OCI-LY7 (cell line): ENCODE data around the gene TRIM37.

Source experiments
- CTCF ChIP-seq: fragments of 200-600 bp; sonication (generic); conservative IDR thresholded peaks from 2 replicates; pipeline ENCODE4 v1.5.1; 2014; ENCODE audit warnings: mild to moderate bottlenecking, antibody characterized with exemption, low read length, moderate library complexity, mixed read lengths
- EZH2phosphoT487 ChIP-seq: fragments of 200-600 bp; sonication (generic); IDR thresholded peaks from 2 replicates; pipeline ENCODE4 v1.6.1; 2018; ENCODE audit warnings: low read depth, borderline replicate concordance, mild to moderate bottlenecking, mixed run types, antibody characterized with exemption, low read length, moderate library complexity, mixed read lengths

- TF ChIP-seq CTCF (no peak), EZH2phosphoT487 (no peak)
Observed at GRCh38 chr17:59154721-59155438, 48.2 kb upstream of the TRIM37 start, which contains the start of gene SKA2.
